GM13976 (cell line): Measurements from ENCODE around the gene DGKE.

ENCODE experiments used
- DNase-seq: peaks from one replicate; pipeline ENCODE4 v3.0.0; 2012; ENCODE audit warnings: low spot score
- in situ Hi-C: fragments of 300-500 bp; cut with MboI; formaldehyde crosslinking; loops from one replicate; pipeline ENCODE4 v1.12.0; 2022; ENCODE audit warnings: low sequenced_read_pairs, mixed read lengths, inconsistent platforms; ENCODE audit not compliant: unreplicated experiment
- TF ChIP-seq, protein P1 (sequence below): IDR thresholded peaks from 2 replicates; pipeline ENCODE4 v1.5.1; 2012; ENCODE audit warnings: borderline replicate concordance, mild to moderate bottlenecking; ENCODE audit not compliant: insufficient read depth; ENCODE audit errors: extremely low read depth, missing control alignments, control extremely low read depth

Gene DGKE

DNA sequence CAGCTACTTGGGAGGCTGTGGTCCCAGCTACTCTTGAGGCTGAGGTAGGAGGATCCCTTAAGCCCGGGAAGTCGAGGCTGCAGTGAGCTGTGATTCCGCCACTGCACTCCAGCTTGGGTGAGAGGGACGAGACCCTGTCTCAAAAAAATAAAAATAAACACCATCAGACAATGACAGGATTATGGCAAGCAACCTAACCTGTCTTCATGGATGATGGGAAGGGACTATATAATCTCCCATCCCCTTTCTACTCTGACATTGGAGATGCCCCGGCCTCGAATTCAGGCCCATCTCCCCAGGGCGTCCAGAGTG lies 79.0 kb downstream of the DGKE start:
- in situ Hi-C loops = no loop called here
- TF ChIP-seq, protein P1, sequence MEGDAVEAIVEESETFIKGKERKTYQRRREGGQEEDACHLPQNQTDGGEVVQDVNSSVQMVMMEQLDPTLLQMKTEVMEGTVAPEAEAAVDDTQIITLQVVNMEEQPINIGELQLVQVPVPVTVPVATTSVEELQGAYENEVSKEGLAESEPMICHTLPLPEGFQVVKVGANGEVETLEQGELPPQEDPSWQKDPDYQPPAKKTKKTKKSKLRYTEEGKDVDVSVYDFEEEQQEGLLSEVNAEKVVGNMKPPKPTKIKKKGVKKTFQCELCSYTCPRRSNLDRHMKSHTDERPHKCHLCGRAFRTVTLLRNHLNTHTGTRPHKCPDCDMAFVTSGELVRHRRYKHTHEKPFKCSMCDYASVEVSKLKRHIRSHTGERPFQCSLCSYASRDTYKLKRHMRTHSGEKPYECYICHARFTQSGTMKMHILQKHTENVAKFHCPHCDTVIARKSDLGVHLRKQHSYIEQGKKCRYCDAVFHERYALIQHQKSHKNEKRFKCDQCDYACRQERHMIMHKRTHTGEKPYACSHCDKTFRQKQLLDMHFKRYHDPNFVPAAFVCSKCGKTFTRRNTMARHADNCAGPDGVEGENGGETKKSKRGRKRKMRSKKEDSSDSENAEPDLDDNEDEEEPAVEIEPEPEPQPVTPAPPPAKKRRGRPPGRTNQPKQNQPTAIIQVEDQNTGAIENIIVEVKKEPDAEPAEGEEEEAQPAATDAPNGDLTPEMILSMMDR = no peak
- DNase-seq = no peak

DNA sequence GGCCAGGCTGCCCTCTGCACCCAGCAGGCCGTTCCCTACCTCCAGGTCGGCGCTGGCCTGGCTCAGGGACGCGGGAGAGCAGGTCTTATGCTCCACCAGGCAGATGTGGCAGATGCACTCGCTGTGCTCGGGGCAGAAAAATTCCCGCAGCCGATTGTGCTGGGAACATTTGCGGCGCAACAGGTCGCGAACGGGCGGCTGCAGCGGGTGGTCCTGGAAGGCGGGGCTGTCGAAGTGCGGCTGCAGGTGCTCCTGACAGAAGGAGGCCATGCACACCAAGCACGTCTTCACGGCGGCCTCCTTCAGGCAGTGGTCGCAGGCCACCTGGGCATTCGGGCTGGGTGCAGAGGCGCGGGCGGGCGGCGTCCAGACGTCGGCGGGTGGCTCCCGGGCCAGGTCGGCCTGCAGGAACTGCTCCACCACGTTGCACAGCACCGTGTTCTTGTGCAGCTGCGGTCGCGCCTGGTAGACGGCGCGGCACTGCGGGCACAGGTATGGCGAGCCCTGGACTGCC lies 79.5 kb downstream of the DGKE start:
- in situ Hi-C loops = no loop called here
- peak; percentile 53 for DNase-seq
- TF ChIP-seq, protein P1 = no peak

DNA sequence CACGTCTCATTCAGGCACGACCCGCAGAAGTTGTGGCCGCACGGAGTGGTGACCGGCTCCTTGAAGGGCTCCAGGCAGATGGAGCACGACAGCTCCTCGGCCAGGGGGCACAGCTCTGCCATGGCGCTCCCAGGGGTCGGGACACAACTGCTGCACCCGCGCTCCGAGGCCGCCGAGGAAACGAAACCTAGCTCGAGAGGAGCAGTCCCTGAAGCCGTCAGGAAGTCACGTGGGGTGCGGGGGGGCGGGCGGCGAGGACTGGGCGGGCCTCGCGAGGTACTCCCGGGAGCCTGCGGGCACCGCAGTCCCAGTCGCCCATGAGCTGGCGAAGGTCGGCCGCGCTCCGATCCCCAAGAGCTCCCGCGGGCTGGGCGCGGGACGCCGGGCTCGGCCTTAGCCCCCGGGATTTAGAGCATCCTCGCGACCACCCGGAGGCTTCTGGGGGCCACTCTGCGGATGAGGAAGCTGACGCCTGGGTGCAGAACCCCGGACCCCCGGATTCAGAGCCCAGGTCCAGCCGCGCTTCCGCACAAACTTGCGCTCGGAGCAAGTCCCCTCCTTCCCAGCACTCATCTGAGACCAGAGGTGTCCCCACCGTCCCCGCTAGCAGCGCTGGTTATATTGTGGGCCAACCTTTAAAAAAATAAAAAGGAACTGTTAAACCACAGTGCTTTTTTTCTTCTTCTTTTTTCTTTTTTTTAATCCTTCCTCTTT lies 80.1 kb downstream of the DGKE start, which contains the start of gene TRIM25:
Gene TRIM25, minus strand, starts transcription at position 183 of the 714 bp plus-strand sequence. Its CDS starts 61 bp downstream, at position 122.
- TF ChIP-seq, protein P1 = no peak
- peak; percentile 97 for DNase-seq
- in situ Hi-C loops = no loop called here

DNA sequence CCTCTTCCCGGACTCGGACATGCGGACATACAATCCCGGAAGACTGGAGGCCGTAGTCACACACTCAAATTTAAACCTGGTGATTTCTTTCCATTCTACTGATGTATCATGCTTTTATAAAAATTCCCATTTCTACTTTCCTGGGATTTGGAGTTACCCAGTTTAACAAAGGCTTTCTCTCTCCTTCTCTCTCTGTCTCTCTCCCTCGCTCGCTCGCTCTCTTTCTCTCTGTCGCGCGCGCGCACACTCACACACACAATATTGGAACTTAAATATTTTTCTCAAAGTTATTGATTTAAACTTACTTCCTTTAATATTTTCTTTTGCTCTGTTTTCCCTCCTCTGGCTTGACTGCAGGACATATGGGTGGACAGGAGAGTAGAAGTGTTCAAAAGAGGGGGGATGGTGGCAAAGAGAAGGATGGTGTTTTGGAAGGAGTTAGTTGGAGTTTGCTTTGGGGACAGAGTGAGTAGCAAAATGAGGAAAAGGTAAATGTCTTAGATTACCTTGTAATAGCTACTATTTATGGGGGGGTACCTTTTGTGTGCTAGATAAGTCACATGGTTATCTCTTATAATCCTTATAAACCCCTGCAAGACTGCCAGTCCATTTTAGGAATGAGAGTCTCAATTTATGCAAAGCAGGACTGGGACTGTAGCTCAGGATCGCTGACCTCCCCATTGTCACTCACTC lies 80.8 kb downstream of the DGKE start:
- TF ChIP-seq, protein P1 = no peak
- DNase-seq = no peak
- in situ Hi-C loops = no loop called here

DNA sequence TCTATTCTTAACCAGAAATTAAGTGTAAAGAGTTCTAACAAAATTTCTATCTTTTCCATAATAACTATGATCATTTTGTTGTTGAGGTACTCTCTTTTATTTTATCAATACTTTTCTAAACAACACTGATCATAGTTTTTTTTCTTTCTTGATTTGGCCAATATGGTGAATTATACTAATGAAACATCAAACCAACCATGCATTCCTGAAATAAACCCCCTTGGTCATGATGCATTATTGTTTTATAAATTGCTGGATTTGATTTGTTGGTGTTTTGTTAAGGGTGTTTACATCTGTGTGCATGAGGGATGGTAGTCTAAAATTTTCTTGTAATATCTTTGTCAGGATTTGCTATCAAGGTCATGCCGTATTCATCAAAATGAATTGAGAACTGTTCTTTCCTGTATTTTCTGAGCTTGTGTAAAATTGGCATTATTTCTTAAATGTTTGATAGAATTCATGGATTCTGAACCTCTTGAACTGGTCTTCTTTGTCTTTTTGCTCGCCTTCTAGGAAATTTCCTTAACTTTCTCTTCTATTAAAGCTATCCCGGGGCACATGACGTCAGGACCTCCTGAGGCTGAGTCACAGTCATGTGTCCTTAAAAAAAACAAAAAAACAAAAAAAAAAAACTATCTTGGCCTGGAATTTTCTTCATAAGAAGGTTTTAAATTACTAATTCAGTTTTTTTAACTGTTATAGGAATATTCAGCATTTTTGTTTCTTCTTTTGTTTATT lies 83.8 kb downstream of the DGKE start:
- DNase-seq = no peak
- in situ Hi-C loops = no loop called here
- TF ChIP-seq, protein P1 = no peak

DNA sequence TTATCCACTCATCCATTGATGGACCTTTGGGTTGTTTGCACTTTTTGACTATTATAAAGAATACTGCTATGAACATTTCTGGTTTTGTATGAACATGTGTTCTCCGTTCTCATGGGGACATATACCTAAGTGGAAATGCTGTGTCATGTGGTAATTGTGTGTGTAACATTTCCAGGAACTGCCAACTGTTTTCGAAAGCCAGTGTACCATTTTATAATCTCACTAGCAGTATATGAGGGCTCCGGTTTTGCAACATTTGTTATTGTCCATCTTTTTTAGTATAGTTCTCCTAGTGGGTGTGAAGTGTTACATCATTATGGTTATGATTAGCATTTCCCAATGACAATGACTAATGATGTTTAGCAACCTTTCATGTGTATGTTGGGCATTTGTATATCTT lies 85.0 kb downstream of the DGKE start:
- in situ Hi-C loops = no loop called here
- DNase-seq = no peak
- TF ChIP-seq, protein P1 = no peak
